ENCODE results near the gene L3MBTL4.

DNA sequence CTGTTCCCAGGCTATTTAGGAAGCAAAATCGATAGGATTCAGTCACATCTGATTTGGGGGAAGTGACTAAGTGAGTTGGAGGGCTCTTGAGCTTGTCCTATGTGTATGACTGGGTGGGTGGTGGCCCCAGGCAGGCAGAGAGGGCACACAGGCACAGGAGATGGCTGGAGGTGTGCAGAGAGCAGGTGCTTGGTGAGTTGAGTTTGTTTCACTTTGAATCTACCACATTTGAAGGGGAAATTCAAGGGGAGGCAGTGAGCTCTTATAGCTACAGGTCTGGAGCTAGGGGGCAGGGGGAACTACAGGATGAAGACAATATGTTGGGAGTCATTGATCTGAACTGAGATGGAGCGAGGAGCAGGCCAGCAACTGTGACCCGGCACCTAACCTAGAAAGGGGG is 476.9 kb downstream of the L3MBTL4 start:
- TF ChIP-seq PPARD (CRISPR knock-in tag; IDR thresholded peaks at IDR 0.05) (no peak), POLR2A (conservative IDR thresholded peaks at IDR 0.05) (no peak), ETV6 (IDR thresholded peaks at IDR 0.05; ENCODE audit: borderline replicate concordance in 1 of 2, low read depth in 2 of 2, low read length in 1 of 2) (no peak), ETV6 (CRISPR knock-in tag; IDR thresholded peaks at IDR 0.05; ENCODE audit: borderline replicate concordance) (no peak), ZNF436 (CRISPR knock-in tag; IDR thresholded peaks at IDR 0.05) (no peak), E2F3 (CRISPR knock-in tag; IDR thresholded peaks at IDR 0.05) (no peak), CREB1 (IDR thresholded peaks at IDR 0.05) (no peak), CREB1 (CRISPR knock-in tag; IDR thresholded peaks at IDR 0.05) (no peak), ADNP (tag; IDR thresholded peaks at IDR 0.05) (no peak), ZBTB17 (CRISPR knock-in tag; IDR thresholded peaks at IDR 0.05) (no peak), YY1 (IDR thresholded peaks at IDR 0.05; ENCODE audit: borderline replicate concordance in 1 of 3, control insufficient read depth in 1 of 3, extremely low read depth in 1 of 3, insufficient read depth in 3 of 3, insufficient read length in 1 of 3, insufficient replicate concordance in 2 of 3, low read depth in 1 of 3, low read length in 2 of 3) (no peak), FOXJ2 (tag; IDR thresholded peaks at IDR 0.05) (no peak)
- TF ChIP-seq, protein P1, sequence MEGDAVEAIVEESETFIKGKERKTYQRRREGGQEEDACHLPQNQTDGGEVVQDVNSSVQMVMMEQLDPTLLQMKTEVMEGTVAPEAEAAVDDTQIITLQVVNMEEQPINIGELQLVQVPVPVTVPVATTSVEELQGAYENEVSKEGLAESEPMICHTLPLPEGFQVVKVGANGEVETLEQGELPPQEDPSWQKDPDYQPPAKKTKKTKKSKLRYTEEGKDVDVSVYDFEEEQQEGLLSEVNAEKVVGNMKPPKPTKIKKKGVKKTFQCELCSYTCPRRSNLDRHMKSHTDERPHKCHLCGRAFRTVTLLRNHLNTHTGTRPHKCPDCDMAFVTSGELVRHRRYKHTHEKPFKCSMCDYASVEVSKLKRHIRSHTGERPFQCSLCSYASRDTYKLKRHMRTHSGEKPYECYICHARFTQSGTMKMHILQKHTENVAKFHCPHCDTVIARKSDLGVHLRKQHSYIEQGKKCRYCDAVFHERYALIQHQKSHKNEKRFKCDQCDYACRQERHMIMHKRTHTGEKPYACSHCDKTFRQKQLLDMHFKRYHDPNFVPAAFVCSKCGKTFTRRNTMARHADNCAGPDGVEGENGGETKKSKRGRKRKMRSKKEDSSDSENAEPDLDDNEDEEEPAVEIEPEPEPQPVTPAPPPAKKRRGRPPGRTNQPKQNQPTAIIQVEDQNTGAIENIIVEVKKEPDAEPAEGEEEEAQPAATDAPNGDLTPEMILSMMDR (IDR thresholded peaks at IDR 0.05 in 2 of 3, conservative IDR thresholded peaks at IDR 0.05 in 1 of 3; ENCODE audit: insufficient read depth in 2 of 3, low read depth in 1 of 3, low read length in 3 of 3) = no peak
- TF ChIP-seq, protein P2, sequence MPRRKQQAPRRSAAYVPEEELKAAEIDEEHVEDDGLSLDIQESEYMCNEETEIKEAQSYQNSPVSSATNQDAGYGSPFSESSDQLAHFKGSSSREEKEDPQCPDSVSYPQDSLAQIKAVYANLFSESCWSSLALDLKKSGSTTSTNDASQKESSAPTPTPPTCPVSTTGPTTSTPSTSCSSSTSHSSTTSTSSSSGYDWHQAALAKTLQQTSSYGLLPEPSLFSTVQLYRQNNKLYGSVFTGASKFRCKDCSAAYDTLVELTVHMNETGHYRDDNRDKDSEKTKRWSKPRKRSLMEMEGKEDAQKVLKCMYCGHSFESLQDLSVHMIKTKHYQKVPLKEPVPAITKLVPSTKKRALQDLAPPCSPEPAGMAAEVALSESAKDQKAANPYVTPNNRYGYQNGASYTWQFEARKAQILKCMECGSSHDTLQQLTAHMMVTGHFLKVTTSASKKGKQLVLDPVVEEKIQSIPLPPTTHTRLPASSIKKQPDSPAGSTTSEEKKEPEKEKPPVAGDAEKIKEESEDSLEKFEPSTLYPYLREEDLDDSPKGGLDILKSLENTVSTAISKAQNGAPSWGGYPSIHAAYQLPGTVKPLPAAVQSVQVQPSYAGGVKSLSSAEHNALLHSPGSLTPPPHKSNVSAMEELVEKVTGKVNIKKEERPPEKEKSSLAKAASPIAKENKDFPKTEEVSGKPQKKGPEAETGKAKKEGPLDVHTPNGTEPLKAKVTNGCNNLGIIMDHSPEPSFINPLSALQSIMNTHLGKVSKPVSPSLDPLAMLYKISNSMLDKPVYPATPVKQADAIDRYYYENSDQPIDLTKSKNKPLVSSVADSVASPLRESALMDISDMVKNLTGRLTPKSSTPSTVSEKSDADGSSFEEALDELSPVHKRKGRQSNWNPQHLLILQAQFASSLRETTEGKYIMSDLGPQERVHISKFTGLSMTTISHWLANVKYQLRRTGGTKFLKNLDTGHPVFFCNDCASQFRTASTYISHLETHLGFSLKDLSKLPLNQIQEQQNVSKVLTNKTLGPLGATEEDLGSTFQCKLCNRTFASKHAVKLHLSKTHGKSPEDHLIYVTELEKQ (CRISPR knock-in tag; IDR thresholded peaks at IDR 0.05) = no peak

Measured in K562 (cell line).